Hematopoietic multipotent progenitor cell treated with erythropoietin and hydrocortisone succinate and interleukin-3 and kit ligand, for 6 days (in vitro differentiated cells): ENCODE measurements around the gene MRPS10.
A peak's percentile ranks its signal among the peaks of the same experiment; 100 is the strongest.

Source experiments
- DNase-seq: peaks from one replicate; pipeline ENCODE4 v3.0.0-alpha.2; 2015

The MRPS10 gene

GRCh38 chr6:42217519-42218367, at the start of gene MRPS10:
TSS of gene MRPS10 (minus strand) at chr6:42217861. CDS start at chr6:42217849, 12 bp downstream.
- DNase-seq = peak; percentile 98

- no peak for DNase-seq
Measured at GRCh38 chr6:42266538-42266937, 48.9 kb upstream of the MRPS10 start.

GRCh38 chr6:42264852-42265390, 47.3 kb upstream of the MRPS10 start:
- DNase-seq = no peak

DNA sequence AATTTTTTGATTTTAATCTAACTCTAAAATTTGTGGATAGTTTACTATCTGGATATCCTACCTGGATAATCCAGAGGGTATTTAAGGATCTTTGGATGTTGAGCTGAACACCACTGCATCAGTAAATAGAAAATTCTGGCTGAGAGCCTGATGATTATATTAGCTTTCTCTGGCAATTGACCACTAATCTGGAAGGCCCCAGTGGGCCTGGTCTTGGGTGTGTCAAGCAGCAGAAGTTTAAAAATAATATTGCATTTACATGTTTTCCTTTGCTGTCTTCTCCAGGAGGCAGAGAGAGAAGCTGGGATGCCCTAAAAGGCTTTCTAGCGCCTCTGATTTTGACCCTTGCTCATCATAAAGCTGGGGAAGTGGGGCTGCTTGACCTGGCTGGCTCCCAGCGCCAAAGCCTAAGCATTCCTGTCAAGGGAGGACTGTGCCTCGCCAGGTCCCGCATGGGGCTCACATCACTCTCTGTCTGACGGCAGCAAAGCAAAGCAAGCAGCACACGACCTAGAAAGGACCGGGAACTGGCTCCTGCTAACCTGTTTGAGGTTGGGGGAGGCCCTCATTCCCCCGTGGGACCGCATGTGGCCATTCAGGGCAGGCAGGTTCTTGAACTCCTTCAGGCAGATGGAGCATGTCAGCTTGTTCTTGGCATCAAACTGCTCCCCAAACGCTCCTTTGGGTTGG, 46.6 kb upstream of the MRPS10 start:
- DNase-seq = no peak

- DNase-seq = no peak
Measured at GRCh38 chr6:42263165-42263728, 45.6 kb upstream of the MRPS10 start.

- DNase-seq = peak; percentile 28
Measured at GRCh38 chr6:42260972-42261371, 43.3 kb upstream of the MRPS10 start.

- peak; percentile 18 for DNase-seq
Measured at GRCh38 chr6:42260396-42260888, 42.8 kb upstream of the MRPS10 start.

DNA sequence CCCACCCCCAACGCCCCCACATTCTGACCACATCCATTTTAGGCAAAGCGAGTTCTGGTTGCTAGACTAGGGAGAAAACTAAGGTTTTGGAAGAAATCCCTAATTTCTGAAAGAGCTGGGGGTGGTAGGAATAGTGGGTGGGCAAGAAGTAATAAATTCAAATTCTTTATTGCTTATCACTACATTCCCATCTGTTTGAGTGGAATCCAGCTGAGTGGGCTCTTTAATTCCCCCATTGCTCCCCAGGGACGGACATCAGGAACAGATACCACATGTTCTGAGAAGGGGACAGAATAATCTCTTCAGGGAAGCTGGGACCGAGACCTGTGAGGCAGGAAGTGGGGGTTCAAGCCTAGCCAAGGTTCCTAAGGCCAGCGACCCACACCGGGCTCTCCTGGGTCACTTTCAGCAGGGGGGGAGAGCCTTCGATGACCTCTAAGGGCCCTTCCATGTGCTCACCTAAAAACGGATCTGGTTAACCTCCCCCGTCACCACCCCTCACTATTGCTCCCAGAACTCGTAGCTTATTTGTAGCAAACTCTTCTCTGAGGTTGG, 42.3 kb upstream of the MRPS10 start:
- DNase-seq = no peak

GRCh38 chr6:42259286-42259685, 41.6 kb upstream of the MRPS10 start:
- DNase-seq = no peak

- DNase-seq = no peak
Measured at GRCh38 chr6:42257614-42258013, 40.0 kb upstream of the MRPS10 start.

- no peak for DNase-seq
Measured at GRCh38 chr6:42257063-42257462, 39.4 kb upstream of the MRPS10 start.

- DNase-seq = no peak
Measured at GRCh38 chr6:42255050-42255449, 37.4 kb upstream of the MRPS10 start.

GRCh38 chr6:42254505-42254904, 36.8 kb upstream of the MRPS10 start:
- DNase-seq = no peak

DNA sequence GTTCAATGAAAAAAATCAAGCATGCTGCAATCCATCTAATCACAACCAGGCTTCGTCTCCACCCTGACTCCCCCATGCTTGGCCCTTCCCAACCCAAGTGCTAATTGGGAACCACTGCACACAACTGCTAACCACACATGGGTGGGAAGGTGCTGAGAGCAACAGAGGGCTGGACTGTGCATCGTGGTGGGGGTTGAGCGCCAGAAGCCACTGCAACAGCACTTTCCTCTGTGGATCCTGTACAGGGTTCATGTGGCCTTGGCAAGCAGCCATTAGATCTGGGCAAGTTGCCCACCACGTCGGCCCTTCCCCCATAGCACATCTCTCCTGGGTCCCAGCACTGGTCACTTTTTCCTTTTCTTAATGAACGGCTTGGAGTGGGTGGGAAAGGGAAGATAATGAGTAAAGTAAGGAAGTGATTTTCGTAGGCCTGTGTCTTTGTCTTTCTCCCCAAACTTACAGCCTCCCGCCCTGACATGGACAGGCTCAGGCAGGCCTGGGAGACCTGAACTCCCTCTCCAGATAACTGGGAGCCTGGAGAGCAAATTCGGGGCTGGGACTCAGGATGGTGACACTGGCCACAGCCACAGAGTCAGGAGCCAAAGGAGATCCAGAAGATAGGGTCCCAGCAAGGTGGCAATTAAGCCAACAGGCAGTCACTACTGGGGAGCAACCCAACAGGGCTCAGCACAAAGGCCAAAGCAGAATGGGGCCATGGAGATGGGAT, 34.4 kb upstream of the MRPS10 start:
- DNase-seq = peak; percentile 39

DNA sequence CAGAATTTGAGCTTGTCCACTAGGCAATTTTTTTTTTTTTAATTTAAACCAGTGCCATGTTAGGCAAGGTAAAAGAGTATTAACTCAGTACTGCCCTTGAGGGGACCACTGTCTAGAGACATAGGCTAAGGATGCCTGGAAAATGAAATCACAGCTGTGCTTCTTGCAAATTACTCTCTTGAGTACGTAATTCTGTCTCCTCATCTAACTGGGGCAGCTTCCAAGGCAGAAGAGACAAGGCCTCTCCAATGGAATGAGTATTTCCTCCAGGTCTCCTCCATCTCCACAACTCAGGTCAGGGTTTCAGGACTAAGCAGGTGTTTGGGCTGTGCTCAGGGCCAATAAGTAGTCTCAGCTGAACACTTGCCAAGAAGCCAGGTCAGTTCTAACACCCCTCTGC, 33.8 kb upstream of the MRPS10 start:
- no peak for DNase-seq

- no peak for DNase-seq
Measured at GRCh38 chr6:42250274-42250931, 32.7 kb upstream of the MRPS10 start.

GRCh38 chr6:42249279-42249678, 31.6 kb upstream of the MRPS10 start:
- DNase-seq = no peak

GRCh38 chr6:42243046-42243445, 25.4 kb upstream of the MRPS10 start:
- DNase-seq = no peak

DNA sequence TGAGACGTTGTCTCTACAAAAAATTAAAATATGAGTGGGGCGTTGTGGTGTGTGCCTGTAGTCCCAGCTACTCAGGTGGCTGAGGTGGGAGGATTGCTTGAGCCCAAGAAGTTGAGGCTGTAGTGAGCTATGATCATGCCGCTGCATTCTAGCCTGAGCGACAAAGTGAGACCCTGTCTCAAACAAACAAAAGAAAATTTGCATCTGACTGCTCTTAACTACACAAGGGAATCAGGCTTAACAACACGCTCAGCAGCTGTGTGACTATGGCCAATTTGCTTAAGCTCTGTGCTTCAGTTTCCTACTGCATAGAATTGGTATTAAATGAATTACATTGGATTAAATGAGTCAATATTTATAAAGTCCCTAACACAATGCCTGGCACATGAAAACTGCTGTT, 24.3 kb upstream of the MRPS10 start:
- DNase-seq = no peak

GRCh38 chr6:42239736-42240375, 22.2 kb upstream of the MRPS10 start:
- peak; percentile 11 for DNase-seq

GRCh38 chr6:42239333-42239732, 21.7 kb upstream of the MRPS10 start:
- DNase-seq = no peak
